Measurements from ENCODE around the gene HLCS.

The HLCS gene

DNA sequence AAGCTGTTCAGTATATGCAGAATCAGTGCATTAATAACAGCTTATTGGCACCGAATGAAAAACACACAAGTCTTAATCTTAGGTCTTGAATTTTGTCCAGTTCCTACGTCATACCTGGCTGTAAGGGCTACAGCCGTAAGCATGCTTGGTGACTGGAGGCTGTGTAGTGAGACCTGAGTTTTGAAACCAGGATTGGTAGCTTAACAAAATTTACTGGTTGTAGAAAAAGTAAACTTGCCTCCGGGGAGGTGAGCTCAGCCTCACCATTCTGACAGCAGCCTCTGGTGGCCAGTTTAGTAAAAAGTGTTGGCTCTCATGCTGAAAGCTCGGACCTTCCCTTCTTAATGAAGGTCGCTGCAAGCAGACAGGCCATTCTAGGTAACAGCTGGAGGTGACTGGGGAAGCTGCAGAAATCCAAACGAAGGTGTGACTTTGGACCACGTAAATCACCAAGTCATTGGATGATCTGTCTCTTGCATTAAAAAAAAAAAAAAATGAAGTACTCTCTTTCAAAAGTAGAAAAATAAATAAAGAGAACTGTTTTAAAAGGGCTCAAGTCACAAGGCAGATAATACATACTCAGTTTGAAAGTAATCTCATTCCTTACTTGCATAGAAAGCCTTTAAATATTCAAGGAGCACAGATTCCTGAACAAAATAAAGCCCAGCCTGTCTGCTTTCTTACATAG, 48.9 kb downstream of the HLCS start:
- no peak overlapping the region for H3K4me3 ChIP-seq (replicated peaks; ENCODE audit: low read depth, low read length)
- TF ChIP-seq, protein P1, sequence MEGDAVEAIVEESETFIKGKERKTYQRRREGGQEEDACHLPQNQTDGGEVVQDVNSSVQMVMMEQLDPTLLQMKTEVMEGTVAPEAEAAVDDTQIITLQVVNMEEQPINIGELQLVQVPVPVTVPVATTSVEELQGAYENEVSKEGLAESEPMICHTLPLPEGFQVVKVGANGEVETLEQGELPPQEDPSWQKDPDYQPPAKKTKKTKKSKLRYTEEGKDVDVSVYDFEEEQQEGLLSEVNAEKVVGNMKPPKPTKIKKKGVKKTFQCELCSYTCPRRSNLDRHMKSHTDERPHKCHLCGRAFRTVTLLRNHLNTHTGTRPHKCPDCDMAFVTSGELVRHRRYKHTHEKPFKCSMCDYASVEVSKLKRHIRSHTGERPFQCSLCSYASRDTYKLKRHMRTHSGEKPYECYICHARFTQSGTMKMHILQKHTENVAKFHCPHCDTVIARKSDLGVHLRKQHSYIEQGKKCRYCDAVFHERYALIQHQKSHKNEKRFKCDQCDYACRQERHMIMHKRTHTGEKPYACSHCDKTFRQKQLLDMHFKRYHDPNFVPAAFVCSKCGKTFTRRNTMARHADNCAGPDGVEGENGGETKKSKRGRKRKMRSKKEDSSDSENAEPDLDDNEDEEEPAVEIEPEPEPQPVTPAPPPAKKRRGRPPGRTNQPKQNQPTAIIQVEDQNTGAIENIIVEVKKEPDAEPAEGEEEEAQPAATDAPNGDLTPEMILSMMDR (IDR thresholded peaks at IDR 0.05; ENCODE audit: low read depth, low read length, missing control alignments) = peak; percentile 52
- no peak for DNase-seq (ENCODE audit: extremely low read depth, low read depth)

DNA sequence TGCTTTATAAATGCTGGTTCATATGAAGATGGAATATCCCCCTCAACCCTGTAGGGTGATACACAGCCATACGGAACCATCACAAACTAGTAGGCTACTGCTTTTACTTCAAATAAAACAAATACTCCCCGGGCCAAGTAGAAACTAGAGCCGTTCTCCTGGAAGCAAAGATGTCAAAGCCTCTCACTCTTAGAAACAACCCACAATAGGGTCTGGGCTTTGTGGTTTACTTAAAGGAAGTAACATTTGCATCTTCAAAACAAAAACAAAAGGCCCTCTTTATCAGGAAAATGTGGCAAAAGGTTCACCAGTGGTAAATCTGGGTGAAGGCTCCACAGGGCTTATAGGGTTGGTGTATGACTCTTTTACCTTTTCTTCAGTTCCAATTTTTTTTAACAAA, 49.8 kb downstream of the HLCS start:
- H3K4me3 ChIP-seq (replicated peaks; ENCODE audit: low read depth, low read length) = no peak overlapping the region
- TF ChIP-seq, protein P1 (IDR thresholded peaks at IDR 0.05; ENCODE audit: low read depth, low read length, missing control alignments) = no peak
- no peak for DNase-seq (ENCODE audit: extremely low read depth, low read depth)

DNA sequence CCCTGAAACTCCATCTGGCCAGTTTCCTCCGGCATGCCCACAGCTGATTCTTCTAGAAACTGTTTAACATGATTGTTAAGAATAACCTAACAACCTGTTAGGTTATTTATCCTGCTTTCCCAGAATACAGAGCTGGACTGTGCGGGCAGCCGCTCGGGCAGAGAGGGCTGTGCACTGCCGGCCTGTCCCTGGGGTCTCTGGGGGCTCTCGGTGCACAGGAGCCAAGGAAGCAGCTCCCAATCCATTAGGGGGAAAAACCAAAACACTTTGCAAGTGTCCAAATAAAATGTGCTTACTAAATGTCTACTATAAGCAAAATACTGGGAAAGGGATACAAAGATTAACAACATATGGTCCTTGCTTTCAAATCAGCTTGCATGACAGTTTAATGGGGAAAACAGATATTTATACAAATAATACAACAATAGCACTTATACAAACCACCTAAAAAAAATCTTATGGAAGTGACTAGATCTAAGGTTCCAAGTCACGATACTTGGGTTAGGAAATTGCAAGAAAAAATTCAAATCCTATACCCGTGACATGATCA, 50.7 kb downstream of the HLCS start:
- TF ChIP-seq, protein P1 (IDR thresholded peaks at IDR 0.05; ENCODE audit: low read depth, low read length, missing control alignments) = no peak
- no peak overlapping the region for H3K4me3 ChIP-seq (replicated peaks; ENCODE audit: low read depth, low read length)
- DNase-seq (ENCODE audit: extremely low read depth, low read depth) = no peak

DNA sequence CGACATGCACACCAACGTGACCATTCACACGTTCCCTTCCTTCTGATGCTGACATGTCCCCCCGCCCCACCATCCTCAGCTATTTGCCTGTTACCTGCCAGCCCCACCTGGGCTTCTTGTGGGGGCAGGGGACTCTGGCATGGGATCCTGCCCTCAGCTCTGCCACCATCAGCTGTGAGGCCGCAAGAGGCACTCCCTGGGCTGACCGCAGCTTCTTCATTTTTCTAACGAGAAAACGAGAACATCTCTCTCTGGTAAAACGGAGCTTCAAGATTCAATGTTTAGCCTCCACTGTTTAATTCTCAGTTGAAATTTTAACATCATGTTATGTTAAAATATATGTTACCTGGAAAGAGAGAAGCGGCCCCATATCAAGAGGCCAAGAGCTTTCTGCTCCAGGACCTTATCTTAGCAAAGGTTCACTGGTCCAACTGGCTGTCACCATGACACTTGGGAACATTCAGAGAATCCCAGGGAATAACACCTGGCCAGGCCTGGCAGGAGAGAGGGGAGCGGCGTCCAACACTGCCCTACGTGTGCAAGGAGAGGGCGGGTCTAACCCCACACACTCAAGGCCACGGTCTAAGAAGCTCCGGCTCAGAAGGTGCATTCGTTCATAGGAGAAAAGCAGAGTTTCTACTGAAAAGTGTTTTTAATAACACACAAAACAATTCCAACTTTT, 51.3 kb downstream of the HLCS start:
- TF ChIP-seq, protein P1 (IDR thresholded peaks at IDR 0.05; ENCODE audit: low read depth, low read length, missing control alignments) = no peak
- H3K4me3 ChIP-seq (replicated peaks; ENCODE audit: low read depth, low read length) = no peak overlapping the region
- DNase-seq (ENCODE audit: extremely low read depth, low read depth) = no peak

DNA sequence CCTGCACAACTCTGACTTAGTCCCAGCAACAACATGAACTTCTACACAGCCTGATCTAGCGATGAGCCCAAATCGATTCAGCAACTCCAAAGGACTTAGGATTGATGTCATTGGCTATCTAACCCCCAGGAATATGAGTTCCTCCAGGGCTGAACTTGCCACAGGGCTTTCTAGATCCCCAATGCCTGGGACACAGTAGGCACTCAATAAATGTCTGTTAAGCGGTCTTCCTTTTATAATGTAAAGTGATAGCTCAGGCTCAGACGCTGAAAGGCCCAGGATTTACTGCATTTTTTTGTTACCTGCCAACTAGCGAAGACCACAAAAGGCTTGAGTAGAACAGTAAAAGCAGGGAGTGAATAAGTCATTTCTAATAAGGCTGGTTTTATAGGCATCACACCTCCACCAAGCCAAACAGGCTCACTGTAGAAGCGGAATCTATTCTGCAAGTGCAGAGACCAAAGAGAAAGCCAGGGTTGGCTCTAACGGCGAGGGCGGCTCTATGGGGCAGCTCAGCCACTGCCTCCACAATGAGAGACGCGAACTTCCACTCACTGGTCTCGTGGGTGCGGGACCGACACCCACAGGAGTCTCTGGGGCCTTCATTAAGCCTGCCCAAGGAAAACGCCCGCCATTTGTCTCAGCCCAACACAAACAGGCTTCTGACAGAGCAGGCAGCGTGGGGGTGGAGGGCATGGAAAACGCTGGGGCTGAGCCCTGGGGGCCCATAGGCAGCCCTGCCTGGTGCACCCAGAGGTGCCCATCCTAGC, 52.0 kb downstream of the HLCS start:
- no peak for DNase-seq (ENCODE audit: extremely low read depth, low read depth)
- H3K4me3 ChIP-seq (replicated peaks; ENCODE audit: low read depth, low read length) = no peak overlapping the region
- TF ChIP-seq, protein P1 (IDR thresholded peaks at IDR 0.05; ENCODE audit: low read depth, low read length, missing control alignments) = no peak

DNA sequence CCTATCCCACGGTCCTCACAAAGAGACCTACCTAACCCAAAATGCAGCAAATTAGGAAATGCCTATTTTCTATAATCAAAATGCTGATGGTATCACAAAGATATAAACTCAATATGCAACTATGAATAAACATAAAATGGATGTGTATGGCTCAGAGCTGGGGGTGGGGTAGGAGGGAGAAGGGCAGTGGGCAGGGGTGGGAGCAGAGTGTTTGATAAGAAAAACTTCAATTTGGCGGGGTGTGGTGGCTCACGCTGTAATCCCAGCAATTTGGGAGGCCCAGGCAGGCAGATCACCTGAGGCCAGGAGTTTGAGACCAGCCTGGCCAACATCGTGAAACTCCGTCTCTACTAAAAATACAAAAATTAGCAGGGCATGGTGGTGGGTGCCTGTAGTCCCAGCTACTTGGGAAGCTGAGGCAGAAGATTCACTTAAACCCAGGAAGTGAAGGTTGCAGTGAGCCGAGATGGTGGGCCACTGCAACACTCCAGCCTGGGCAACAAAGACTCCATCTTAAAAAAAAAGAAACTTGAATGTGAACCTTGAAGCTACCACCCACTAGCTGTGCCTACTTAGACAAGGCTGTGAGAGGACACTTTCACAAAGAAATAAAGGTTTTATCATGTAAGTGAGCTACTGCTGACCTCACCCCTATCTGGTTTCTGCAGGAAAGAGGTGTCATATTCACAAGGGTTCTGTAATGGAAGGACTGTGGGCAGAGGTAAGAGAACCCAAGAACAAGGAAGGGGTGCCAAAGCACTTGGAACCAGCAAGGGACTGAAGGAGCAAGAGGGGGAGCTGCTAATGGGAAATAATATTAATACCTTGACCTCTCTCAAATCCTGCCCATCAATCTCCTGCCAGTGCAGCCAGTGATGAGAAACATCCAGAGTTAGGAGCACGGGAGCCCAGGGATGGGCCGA, 53.0 kb downstream of the HLCS start:
- TF ChIP-seq, protein P1 (IDR thresholded peaks at IDR 0.05; ENCODE audit: low read depth, low read length, missing control alignments) = no peak
- H3K4me3 ChIP-seq (replicated peaks; ENCODE audit: low read depth, low read length) = no peak overlapping the region
- DNase-seq (ENCODE audit: extremely low read depth, low read depth) = no peak
